ENCODE measurements around the gene APOA4.

DNA sequence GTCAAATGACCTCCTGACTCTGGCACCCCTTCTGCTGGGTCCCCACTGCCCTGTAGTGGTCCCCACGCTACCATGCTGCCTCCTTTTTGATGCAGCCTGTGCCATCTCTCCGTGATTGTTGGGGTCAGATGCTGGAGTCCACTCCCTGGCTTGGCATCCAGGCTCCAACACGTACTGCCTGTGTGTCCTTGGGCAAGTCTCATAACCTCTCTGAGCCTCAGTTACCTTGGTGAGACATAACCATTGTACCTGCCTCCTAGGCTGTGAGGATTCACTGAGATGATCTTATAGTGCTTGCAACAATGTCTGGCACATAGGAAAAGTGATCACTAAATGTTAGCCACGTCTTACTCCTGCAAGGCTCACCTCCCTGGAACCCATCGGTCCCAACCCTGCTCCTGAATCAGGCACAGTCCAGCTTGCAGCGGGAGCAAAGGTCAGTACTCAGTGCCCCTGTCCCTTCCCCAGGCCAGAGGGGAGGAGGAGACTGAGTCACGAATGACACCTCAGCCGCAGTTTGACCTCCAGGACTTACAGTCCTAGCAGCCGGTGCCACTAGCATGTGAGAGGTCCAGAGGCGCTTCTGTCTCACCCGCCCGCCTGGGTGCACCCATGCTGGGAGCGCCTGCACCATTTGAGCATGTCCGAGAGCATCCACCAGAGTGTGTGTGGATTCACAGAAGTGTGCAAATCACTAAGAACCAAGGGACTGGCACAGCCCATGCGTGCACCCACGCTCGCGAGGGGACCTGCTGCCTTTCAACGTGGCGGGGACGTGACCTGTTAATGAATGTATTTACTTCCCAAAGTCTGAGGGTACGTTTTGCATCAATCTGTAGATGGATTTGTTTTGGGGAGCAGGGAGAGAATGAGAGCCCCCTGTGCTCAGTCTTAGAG, 3.0 kb upstream of the APOA4 start:
- no peak for TF ChIP-seq POLR2A (IDR thresholded peaks at IDR 0.05)
- TF ChIP-seq, protein P1, sequence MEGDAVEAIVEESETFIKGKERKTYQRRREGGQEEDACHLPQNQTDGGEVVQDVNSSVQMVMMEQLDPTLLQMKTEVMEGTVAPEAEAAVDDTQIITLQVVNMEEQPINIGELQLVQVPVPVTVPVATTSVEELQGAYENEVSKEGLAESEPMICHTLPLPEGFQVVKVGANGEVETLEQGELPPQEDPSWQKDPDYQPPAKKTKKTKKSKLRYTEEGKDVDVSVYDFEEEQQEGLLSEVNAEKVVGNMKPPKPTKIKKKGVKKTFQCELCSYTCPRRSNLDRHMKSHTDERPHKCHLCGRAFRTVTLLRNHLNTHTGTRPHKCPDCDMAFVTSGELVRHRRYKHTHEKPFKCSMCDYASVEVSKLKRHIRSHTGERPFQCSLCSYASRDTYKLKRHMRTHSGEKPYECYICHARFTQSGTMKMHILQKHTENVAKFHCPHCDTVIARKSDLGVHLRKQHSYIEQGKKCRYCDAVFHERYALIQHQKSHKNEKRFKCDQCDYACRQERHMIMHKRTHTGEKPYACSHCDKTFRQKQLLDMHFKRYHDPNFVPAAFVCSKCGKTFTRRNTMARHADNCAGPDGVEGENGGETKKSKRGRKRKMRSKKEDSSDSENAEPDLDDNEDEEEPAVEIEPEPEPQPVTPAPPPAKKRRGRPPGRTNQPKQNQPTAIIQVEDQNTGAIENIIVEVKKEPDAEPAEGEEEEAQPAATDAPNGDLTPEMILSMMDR (IDR thresholded peaks at IDR 0.05): no peak
